Central memory CD8-positive, alpha-beta T cell (primary cell): ENCODE results near the gene TPRG1L.
A peak's percentile ranks its signal among the peaks of the same experiment; 100 is the strongest.
"Not testable (repeated sequence)": the region's sequence is repeated elsewhere in the genome, so short reads cannot be mapped to it uniquely, and the experiment has no call there.

Source experiments
- ATAC-seq: fragments of 150-1000 bp; cut with Tn5 transposase; replicated peaks from 2 replicates; pipeline ENCODE4 v1.10.0; 2022; ENCODE audit warnings: mild to moderate bottlenecking, moderate FRiP score, moderate number of reproducible peaks; ENCODE audit not compliant: poor library complexity, severe bottlenecking; ENCODE audit errors: extremely low read depth
- DNase-seq, 2 donors: peaks; one replicate each; pipeline ENCODE4 v3.0.0; 2021; ENCODE audit warnings: low spot score in 2 of 2
- H3K27ac Mint-ChIP-seq: one replicate; pipeline ENCODE4 v1.8.0; 2022; ENCODE audit warnings: low read depth, mild to moderate bottlenecking, moderate library complexity, mixed read lengths
- H3K27me3 Mint-ChIP-seq: one replicate; pipeline ENCODE4 v1.8.0; 2022; ENCODE audit warnings: mixed read lengths
- H3K36me3 Mint-ChIP-seq: one replicate; pipeline ENCODE4 v1.8.0; 2022; ENCODE audit warnings: mild to moderate bottlenecking, moderate library complexity, mixed read lengths; ENCODE audit not compliant: insufficient read depth
- H3K4me1 Mint-ChIP-seq: one replicate; pipeline ENCODE4 v1.8.0; 2022; ENCODE audit warnings: mixed read lengths
- H3K4me3 Mint-ChIP-seq: one replicate; pipeline ENCODE4 v1.8.0; 2022; ENCODE audit warnings: mild to moderate bottlenecking, moderate library complexity, mixed read lengths
- H3K9me3 Mint-ChIP-seq: one replicate; pipeline ENCODE4 v1.8.0; 2022; ENCODE audit warnings: mixed read lengths

The TPRG1L gene

DNA sequence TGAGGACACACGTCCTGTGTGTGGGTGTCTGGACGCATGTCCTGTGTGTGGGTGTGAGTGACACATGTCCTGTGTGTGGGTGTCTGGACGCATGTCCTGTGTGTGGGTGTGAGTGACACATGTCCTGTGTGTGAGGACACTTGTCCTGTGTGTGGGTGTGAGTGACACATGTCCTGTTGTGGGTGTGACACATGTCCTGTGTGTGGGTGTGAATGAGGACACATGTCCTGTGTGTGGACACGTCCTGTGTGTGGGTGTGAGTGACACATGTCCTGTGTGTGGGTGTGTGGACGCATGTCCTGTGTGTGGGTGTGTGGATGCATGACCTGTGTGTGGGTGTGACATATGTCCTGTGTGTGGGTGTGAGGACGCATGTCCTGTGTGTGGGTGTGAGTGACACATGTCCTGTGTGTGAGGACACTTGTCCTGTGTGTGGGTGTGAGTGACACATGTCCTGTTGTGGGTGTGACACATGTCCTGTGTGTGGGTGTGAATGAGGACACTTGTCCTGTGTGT, 39.4 kb upstream of the TPRG1L start:
- not testable (repeated sequence) for ATAC-seq

GRCh38 chr1:3585940-3586568, 38.8 kb upstream of the TPRG1L start:
- H3K27me3 Mint-ChIP-seq, result no peaks in the 10 kb centered on the region
- ATAC-seq, result no peak
- no peaks in the 10 kb centered on the region for H3K9me3 Mint-ChIP-seq
- no peak overlapping the region for H3K27ac Mint-ChIP-seq
- H3K4me3 Mint-ChIP-seq, result no peak overlapping the region
- peaks cover 2% of the 10 kb centered on the region for H3K36me3 Mint-ChIP-seq
- H3K4me1 Mint-ChIP-seq, result no peaks in the 10 kb centered on the region
- no peak for DNase-seq

More for the DNA sequence above, 39.4 kb upstream of the TPRG1L start:
- not testable (repeated sequence) for H3K36me3 Mint-ChIP-seq, H3K9me3 Mint-ChIP-seq, DNase-seq, H3K27me3 Mint-ChIP-seq, H3K27ac Mint-ChIP-seq, H3K4me1 Mint-ChIP-seq, H3K4me3 Mint-ChIP-seq

DNA sequence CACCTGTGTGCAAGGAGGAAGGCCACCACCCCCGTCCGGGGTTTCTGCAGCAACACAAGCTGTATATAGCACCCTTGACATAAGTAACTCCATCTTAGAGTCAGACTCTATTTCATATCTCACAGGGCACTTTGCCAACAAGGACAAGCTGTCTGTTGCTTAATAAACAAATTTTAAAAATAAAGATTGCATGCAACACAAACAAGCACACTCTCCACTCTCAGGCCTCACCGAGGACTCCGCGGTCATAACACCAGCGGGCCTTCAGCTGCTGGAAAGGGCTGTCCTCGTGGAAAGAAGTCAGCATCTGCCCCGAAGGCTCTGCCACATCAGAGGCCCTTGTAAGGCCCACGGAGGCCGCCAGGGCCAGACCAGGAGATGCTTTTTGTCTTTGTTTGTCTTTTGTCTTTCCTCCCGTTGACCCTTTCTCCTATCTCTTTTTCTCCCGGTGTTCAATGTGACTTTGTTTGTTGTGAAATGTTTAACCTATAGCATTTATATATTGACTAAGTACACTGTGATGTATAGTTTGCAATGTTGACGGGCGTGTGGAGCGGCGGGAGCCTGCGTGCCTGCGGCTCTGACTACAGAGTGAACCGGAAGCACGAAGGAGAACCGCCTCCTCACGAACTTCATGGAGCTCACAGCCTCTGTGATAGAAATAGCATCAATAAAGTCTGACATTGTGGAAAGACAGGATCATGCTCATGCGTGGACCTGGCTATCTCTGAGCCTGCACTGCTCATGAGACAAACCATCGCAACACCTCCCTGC, 37.6 kb upstream of the TPRG1L start:
- ATAC-seq (no peak), DNase-seq (no peak)
- H3K9me3 Mint-ChIP-seq, result no peaks in the 10 kb centered on the region
- H3K36me3 Mint-ChIP-seq, result peaks cover 2% of the 10 kb centered on the region
- no peaks in the 10 kb centered on the region for H3K4me1 Mint-ChIP-seq
- H3K4me3 Mint-ChIP-seq, result no peak overlapping the region
- H3K27ac Mint-ChIP-seq, result no peak overlapping the region
- no peaks in the 10 kb centered on the region for H3K27me3 Mint-ChIP-seq

- Mint-ChIP-seq H3K4me3 (no peak overlapping the region), H3K9me3 (no peaks in the 10 kb centered on the region), H3K27ac (no peak overlapping the region), H3K4me1 (no peaks in the 10 kb centered on the region), H3K27me3 (no peaks in the 10 kb centered on the region), H3K36me3 (no peaks in the 10 kb centered on the region)
- DNase-seq (no peak), ATAC-seq (no peak)
These were observed 36.4 kb upstream of the TPRG1L start for GRCh38 chr1:3588395-3588794.

GRCh38 chr1:3590139-3590763, 34.6 kb upstream of the TPRG1L start:
- Mint-ChIP-seq H3K27ac (no peak overlapping the region), H3K36me3 (no peaks in the 10 kb centered on the region), H3K27me3 (no peaks in the 10 kb centered on the region), H3K4me3 (no peak overlapping the region), H3K4me1 (no peaks in the 10 kb centered on the region), H3K9me3 (no peaks in the 10 kb centered on the region)
- ATAC-seq, result no peak
- DNase-seq, result no peak

DNA sequence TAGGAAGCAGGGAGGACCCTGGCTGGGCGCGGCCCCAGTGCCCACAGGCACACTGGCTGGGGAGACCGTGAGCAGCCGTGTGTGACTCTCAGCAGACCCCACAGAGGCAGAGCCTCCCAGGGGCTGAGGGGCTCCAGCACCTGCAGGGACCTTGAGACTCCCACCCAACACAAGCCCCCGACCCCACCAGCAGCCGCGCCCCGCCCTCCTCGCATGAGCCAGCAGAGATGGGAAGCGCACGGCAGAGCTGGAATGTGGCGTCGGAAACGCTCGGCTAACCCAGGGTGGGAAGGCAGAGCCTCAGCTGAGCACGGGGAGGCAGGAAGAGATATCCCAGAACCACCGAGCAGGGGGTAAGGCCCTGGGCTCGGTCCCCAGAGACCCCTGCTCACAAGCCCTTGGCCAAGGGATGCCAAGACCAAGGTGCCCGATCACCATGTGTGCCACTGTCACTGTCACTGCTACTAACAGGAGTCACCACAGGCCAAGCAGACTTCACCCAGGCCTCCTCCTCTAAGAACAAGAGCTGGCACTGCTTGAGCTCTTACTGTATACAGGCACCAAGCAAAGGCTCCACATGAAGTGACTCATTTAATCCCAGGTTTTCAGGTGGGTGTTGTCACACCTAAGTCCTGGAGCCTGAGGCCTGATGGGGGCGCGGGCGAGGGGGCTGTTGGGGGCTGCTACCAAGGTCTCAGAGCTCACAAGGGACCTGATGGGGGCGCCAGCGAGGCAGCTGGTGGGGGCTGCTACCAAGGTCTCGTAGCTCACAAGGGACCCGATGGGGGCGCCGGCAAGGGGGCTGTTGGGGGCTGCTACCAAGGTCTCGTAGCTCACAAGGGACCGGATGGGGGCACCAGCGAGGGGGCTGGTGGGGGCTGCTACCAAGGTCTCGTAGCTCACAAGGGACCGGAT, 33.6 kb upstream of the TPRG1L start:
- no peaks in the 10 kb centered on the region for H3K4me1 Mint-ChIP-seq
- ATAC-seq (no peak), DNase-seq (no peak)
- no peaks in the 10 kb centered on the region for H3K36me3 Mint-ChIP-seq
- H3K27me3 Mint-ChIP-seq, result no peaks in the 10 kb centered on the region
- H3K9me3 Mint-ChIP-seq, result no peaks in the 10 kb centered on the region
- no peak overlapping the region for H3K27ac Mint-ChIP-seq
- H3K4me3 Mint-ChIP-seq, result no peak overlapping the region

- DNase-seq, result no peak
- Mint-ChIP-seq H3K9me3 (no peaks in the 10 kb centered on the region), H3K4me3 (no peak overlapping the region), H3K36me3 (peaks cover 1% of the 10 kb centered on the region), H3K27me3 (no peaks in the 10 kb centered on the region), H3K27ac (no peak overlapping the region), H3K4me1 (peaks cover 15% of the 10 kb centered on the region)
- ATAC-seq, result no peak
These were observed 31.5 kb upstream of the TPRG1L start for GRCh38 chr1:3593334-3593733.

DNA sequence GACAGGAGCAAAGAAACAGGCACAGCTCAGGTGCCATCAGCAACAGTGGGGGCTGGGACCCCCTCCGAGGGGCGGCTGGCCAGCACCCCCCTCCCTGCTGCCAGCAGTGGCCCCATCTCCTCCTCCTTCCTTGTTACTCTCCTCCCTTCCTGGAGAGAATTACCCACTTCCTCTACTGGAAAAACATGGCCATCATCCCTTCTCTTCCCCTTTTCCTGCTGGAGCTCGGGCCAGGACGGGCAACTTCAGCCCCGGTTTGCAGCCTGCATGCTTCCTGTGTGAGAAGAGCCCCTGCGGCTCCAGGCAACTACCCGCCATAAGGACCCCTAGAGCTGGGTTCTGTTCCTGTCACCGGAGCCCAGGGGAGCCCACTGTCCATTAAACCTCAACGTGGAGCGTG, 31.1 kb upstream of the TPRG1L start:
- Mint-ChIP-seq H3K27ac (no peak overlapping the region), H3K27me3 (no peaks in the 10 kb centered on the region), H3K36me3 (peaks cover 1% of the 10 kb centered on the region), H3K4me1 (peaks cover 17% of the 10 kb centered on the region), H3K9me3 (no peaks in the 10 kb centered on the region), H3K4me3 (no peak overlapping the region)
- ATAC-seq (no peak), DNase-seq (no peak)

- no peaks in the 10 kb centered on the region for H3K9me3 Mint-ChIP-seq
These were observed 30.0 kb upstream of the TPRG1L start for GRCh38 chr1:3594706-3595377.

DNA sequence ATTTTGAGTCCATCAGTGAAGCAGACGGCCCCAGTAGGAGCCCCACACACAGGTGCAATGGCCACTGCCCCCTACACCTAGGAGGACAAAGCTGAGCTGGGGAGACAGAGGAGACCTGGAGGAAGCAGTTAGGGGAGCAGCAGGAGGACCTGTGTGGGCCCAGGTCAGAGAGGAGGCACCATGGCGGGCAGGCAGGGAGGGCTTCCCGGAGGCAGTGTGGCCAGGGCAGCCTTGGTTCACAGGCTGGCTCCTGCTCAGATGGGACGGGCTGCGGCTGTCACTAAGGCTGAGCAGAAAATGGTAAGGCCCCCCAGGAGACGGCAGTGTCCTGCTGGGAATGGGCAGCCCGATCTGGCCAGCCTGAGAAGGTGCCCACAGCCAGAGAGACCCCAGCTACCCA, 28.9 kb upstream of the TPRG1L start:
- no peak for DNase-seq
- Mint-ChIP-seq H3K9me3 (no peaks in the 10 kb centered on the region), H3K4me1 (peaks cover 17% of the 10 kb centered on the region), H3K36me3 (peaks cover 1% of the 10 kb centered on the region), H3K4me3 (no peak overlapping the region), H3K27ac (peak overlapping the region; percentile 72), H3K27me3 (no peaks in the 10 kb centered on the region)
- no peak for ATAC-seq

More at GRCh38 chr1:3594706-3595377, 30.0 kb upstream of the TPRG1L start:
- DNase-seq, result no peak
- Mint-ChIP-seq H3K4me1 (peaks cover 17% of the 10 kb centered on the region), H3K36me3 (peaks cover 1% of the 10 kb centered on the region), H3K27ac (no peak overlapping the region), H3K27me3 (no peaks in the 10 kb centered on the region), H3K4me3 (no peak overlapping the region)
- ATAC-seq, result no peak

DNA sequence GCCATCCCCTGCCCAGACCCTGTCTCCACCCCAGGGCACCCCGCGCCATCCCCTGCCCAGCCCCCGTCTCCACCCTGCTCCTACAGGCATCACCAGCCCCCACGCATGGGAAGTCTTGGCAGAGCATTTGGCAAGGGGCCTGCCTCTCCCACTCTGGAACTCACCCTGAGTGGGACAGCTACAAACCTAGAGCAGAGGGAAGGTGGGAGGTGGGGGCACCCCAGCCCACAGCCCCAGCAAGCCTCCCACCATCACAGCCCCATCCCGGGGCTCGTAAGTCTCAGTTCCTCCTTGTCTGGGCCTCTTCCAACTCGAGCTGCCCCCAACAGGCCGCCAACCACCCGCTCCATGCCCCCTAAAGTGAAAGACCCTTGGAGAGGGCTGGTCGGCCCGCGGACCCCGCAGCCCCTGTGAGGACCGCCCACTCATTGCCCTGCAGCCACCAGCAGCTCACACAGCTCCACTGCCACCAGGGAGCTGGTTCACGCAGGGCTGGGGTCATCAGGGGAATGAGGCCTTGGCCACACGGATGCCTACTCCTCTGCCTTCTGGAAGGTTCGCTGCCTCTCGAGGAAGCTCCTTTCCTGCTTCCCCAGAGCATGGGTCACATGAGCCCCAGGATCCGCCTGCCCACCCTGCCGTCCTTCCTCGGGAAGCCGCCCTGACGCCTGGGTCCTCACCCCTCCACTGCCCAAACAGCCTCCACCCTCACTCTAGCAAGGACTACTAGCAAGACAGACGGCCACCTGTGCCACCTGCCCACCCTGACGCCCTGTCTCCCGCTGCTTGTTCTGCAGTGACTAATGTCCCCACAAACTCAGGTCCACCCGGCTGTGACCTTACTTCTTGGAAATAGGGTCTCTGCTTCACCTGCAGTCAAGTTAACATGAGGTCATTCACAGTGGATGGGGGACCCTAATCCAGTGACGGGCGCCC, 27.9 kb upstream of the TPRG1L start:
- peak overlapping the region; percentile 68 for H3K4me3 Mint-ChIP-seq
- H3K9me3 Mint-ChIP-seq, result no peaks in the 10 kb centered on the region
- peak overlapping the region; percentile 81 for H3K27ac Mint-ChIP-seq
- H3K4me1 Mint-ChIP-seq, result peaks cover 17% of the 10 kb centered on the region
- H3K27me3 Mint-ChIP-seq, result no peaks in the 10 kb centered on the region
- DNase-seq, result no peak
- ATAC-seq, result peak; percentile 15
- H3K36me3 Mint-ChIP-seq, result peaks cover 1% of the 10 kb centered on the region
